GM18508 (cell line): ENCODE results near the gene GAS6.

Experiments
- ATAC-seq: cut with Tn5 transposase; IDR thresholded peaks from one replicate; pipeline ENCODE4 v1.9.1; 2021; ENCODE audit warnings: moderate number of reproducible peaks; ENCODE audit not compliant: insufficient read depth, unreplicated experiment

The GAS6 gene

DNA sequence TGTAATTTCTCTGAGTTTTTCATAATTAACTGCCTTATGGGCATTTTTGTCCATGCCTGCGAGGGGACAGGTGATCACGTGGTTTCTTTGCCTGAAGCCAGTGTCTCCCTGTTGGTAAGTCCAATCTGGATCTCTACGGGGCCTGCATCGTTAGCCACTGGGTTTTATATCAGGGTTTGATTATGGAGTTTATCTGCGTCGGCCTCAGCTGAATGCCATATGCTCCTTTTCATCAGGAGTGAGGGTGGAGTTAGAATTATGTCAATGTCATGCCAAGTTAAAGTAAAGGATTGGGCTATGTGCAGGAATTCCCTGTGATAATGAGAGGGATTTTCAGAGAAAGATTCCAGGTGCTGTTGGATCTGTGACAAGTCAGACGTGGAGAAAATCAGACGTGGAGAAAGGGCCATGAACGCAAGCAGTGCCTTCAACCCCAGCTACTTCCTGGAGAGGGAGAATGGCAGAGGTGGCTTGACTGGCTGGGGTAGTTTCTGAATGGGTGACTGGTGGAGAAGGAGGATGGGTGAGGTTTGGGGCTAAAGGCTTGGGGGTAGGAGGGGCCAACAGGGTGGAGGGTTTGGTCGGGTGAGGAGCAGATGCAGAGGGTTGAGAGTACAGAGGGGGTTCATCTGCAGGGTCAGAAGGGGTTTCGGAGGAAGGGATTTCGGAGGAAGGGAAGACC lies 80.5 kb downstream of the GAS6 start:
- ATAC-seq, result no peak

DNA sequence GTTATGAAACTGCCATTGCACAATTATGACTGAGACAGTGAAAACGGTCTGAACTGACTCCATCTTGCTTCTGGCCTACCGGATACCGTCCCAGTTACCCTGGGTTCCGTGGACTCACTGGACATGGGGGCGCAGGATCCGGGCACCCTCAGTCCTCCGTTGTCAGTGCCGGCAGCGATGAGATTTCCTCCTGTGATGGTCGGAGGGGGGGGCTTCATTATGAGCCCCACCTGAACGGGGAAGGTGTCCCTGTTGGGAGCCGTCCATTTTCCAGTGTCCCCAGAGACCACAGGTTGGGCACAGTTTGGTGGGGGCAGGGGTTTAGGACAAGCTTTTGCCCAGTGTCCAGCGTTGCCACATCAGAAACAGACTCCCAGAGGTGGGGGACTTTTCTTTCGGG lies 81.4 kb downstream of the GAS6 start:
- ATAC-seq, result no peak

DNA sequence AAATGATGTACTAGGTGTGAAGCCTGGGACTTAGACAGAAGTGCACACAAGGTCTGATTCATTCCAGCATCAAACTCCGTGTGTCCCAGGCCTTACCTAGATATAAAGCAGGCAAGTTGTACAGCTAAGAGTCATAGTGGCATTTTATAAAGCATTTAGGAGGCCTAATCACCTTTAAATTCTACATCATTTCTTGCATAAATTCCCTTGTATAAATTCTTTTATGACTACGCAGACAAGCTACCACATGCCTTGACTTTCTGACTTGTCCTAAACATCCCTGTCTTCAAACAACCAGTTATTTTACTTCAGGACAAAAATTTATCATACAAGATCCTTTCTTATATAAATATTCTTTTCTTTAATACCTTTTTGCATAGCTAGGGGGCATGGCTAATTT lies 82.3 kb downstream of the GAS6 start:
- ATAC-seq, result no peak

DNA sequence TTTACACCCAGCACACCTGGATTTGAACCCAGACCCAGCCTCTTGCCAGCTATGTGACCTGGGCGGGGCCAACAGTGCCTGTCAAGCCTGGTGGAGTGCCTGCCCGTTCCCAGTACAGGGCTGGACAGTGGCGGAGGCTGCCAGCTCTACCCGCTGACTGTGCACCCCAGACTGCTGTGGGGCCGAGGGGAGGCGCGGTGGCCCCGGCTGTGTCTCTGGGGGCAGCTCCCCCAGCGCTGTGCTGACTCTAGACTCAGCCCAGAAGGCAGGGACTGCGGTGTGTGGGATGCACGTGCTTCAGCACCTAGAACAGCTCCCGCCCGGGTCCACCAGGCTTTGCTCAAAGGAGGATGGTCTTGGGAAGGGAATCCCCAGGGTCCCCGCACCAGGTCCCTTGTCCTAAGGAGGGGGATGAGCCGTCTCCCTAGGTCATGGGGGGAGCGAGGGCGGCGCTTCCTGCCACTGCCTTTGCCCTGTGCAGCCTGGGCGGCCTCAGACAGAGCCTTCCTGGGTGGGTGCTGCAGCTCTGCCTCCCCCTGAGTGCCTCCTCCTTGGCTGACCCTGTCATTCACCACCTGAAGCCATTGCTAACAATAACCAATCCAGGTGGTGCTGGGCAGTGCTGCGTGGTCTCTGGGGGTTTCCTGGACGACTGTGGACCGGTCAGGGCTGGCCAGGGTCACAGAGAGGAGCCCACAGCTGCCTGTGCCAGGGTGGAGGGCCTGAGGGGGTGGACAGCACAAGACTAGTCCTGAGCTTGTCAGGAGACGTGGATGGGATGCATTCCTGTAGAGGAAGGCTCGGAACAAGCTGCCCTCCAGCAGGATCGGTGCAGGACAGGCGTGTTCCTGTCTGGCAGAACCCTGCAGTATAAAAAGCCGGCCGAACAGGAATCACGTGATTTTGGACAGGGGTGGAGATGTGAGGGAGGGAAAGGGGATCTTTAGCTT lies 86.3 kb downstream of the GAS6 start:
- ATAC-seq, result no peak

DNA sequence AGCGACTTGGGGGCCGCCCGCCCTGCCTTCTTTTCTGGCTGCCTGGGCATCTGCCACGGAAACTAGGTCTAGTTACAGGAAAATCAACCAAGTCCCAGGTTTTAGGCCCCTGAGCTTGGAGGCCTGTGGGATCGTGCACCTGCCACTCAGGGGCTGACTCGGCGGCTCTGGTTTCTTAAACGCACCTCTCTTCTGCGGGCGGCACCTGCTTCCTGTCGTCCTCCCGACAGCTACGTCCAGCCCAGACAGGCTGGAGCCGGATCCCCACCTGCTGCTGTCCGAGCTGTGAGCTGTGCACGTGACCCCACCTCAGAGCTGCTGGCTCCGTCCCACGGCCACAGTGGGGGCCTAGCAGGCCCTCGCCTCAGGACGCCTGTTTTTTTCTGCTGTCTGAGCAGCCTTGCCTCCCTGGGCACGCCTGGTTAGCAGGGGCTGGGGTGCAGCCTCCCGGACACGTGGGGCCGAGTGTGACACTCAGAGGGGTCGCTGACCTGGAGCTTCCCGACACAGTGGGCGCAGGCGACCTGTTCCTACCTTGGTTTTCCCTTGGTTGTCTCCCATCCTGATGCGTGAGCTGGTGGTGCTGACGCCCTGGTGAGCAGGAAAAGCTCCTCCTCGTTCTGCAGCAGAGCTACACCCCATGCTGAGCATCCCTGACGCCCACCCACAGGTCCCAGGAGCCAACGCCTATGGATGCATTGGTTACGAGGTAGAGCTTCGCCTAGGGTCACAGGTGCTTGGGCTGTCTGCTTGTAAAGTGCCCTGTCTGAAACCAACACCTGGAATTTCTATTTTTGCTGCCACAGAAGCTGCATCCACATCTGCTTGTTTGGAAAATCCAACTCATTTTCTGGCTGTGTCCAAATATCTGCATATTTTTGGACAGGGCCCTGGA lies 87.4 kb downstream of the GAS6 start:
- no peak for ATAC-seq

DNA sequence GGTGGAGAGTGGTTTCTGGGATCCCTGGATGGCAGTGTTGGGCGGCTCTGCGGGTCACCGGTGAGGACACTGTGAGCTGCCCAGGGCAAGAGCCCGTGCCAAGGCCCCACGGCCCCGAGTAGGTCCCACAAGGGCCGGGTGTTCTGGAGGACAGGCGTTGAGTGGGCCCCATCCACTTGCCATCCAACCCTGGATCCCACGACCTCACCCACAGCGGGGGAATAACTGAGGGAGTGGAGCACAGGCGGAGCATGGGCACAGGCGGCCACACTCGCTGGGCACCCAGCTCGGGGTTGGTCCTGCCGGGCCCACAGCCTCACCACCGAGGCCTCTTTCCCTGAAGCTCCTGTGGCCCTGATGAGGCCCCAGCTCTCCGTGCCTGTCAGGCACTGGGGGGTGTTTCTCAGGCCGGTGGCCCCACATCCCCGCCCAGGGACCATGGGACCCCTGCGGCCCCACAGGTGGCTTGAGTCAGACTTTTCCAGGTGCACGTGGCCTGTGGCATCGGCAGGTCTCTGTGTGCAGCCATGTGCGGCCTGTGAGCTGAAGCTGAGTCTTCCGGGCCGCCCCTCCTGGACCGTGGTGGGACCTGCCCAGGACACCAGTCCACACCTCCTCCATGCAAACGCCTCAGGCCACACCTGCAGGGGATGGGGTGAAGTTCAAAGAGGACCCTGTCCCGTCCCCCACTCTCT lies 88.3 kb downstream of the GAS6 start:
- no peak for ATAC-seq

DNA sequence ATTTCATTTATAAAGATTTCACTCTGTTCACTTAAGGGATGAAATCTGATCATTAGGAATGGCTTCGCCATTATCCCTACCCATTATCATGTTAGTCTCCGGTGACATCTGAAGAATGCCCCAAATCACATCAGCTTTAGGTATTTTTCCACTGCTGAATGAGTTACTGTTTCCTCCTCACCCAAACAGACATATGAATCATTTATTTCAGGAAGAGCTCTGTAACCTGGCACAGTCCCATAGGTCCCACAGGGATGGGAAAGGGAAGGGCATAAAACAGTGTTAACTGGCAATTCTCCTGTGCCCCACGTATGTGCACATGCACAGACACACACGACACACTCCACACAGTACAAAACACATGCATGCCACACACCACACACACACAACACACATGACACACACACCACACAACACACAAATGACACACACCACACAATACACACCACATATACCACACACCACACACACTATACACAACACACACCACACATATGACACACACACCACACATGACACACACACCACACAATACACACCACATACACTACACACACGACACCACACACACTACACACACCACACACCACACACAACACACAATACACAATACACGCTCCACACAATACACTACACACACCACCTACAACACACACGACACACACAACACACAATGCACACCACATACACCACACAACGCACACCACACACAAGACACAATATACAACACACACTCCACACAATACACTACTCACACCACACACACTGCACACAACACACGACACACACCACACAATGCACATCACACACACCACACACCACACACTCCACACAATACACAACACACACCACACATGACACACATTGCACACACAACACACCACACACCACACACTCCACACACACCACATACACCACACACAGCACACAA lies 89.4 kb downstream of the GAS6 start:
- ATAC-seq, result no peak

DNA sequence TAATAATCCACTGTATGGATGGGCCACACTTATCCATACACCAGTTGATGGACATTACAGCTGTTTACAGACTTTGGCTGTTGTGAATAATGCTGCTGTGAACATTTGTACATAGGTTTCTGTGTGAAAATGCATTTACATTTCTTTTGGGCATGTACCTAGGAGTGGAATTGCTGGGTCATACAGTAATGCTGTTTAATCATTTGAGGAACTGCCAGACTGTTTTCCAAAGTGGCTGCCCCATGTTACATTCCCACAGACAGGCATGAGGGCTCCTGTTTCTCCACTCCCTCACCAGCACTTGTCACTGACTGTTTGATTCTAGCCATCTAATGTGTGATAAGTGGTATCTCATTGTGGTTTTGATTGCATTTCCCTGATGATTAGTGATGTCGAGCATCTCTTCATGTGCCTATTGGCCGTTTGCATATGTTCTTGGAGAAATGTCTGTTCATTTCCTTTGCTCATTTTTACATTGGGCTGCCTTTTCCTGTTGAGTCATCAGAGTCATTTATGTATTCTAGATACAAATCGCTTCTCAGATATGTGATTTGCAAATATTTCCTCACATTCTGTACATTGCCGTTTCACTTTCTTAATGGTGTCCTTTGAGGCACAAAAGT lies 92.1 kb downstream of the GAS6 start:
- no peak for ATAC-seq

DNA sequence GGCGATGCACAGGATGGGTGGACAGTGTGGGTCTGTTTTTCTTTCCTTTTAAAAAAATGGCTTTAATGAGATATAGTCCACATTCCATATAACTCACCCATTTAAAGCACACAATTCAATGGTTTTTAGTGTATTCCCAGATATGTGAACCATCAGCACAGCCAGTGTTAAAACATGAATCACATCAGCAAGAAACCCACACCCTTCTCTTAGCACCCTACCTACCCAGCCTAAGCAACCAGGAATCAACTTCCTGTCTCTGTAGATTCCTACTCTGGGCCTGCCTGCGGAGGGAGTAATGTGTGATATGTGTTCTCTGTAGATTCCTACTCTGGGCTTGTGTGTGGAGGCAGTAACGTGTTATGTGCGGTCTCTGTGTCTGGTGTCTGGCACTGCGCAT lies 92.9 kb downstream of the GAS6 start:
- ATAC-seq, result no peak
